Measurements from ENCODE around the gene C14orf119. TPM values are rescaled to one million over a fixed set of nuclear protein-coding genes. Genes with fewer than 3 reads are reported as not detected.

The C14orf119 gene
- total RNA-seq, 1 experiment from 2014 or later = 65.1 TPM

- Mint-ChIP-seq H3K36me3 (ENCODE audit: insufficient read depth in 1 of 3, low read depth in 3 of 3) (peaks cover 10 to 38% (median 21%) of the 10 kb centered on the region in 3 experiments), H3K27me3 (ENCODE audit: low read depth) (peaks cover 8% of the 10 kb centered on the region), H3K4me1 (peaks cover 16 to 19% of the 10 kb centered on the region in 2 experiments), H3K27ac (no peak overlapping the region), H3K4me3 (no peak overlapping the region), H3K9me3 (no peaks in the 10 kb centered on the region)
- Histone ChIP-seq H2BK5ac (ENCODE audit: insufficient read length, low read length) (no peak overlapping the region), H3K23me2 (ENCODE audit: insufficient read length, low read depth, low read length, poor library complexity, severe bottlenecking) (peaks cover 15% of the 10 kb centered on the region), H3K79me2 (ENCODE audit: insufficient read depth, low read length) (no peaks in the 10 kb centered on the region), H3K27ac (ENCODE audit: insufficient read length, low read depth, low read length) (no peak overlapping the region), H3K9ac (ENCODE audit: extremely low read depth, insufficient read length, low read length) (no peak overlapping the region), H4K20me1 (ENCODE audit: control insufficient read depth, insufficient read depth, insufficient read length) (no peaks in the 10 kb centered on the region), H2AK5ac (ENCODE audit: insufficient read length, low read length) (no peak overlapping the region), H3T11ph (ENCODE audit: low read length) (no peak overlapping the region), H2BK12ac (ENCODE audit: insufficient read length, low read depth, low read length) (no peak overlapping the region), H3K4me2 (ENCODE audit: insufficient read depth, insufficient read length, low read length) (no peak overlapping the region), H4K91ac (ENCODE audit: insufficient read length, low read depth, low read length) (no peak overlapping the region), H4K8ac (replicated peaks; ENCODE audit: insufficient read length, low read depth, low read length) (no peak overlapping the region), H3K56ac (ENCODE audit: insufficient read length, low read depth, low read length) (no peak overlapping the region), H3K14ac (ENCODE audit: insufficient read depth, low read length) (no peak overlapping the region), H3K23ac (ENCODE audit: insufficient read length, low read depth, low read length) (no peak overlapping the region), H2BK120ac (ENCODE audit: low read depth, low read length, poor library complexity, severe bottlenecking) (no peak overlapping the region), H3K4me1 (ENCODE audit: insufficient read depth, low read length) (no peaks in the 10 kb centered on the region; the same call in 1 of the 2 replicates), H2AFZ (ENCODE audit: low read length) (no peak overlapping the region), H3K79me1 (ENCODE audit: insufficient read depth, low read depth, low read length, poor library complexity, severe bottlenecking) (no peaks in the 10 kb centered on the region), H3K18ac (ENCODE audit: insufficient read length, low read depth, low read length) (no peak overlapping the region), H3K4ac (ENCODE audit: low read depth, low read length) (no peak overlapping the region), H2BK15ac (ENCODE audit: low read depth, low read length) (no peak overlapping the region), H3K9me3 (ENCODE audit: control insufficient read depth, low read depth, low read length) (no peaks in the 10 kb centered on the region), H2BK20ac (ENCODE audit: low read depth, low read length, poor library complexity, severe bottlenecking) (no peak overlapping the region), H3K27me3 (ENCODE audit: insufficient read depth, low read length) (no peaks in the 10 kb centered on the region), H4K5ac (ENCODE audit: insufficient read length, low read depth, low read length) (no peak overlapping the region)
- no peak for DNase-seq
- no CpG with 5 or more reads among the region's 10 CpGs for WGBS (ENCODE audit: extremely low coverage, insufficient read length, low lambda C conversion rate)
- TF ChIP-seq CTCF (conservative IDR thresholded peaks at IDR 0.05) = no peak
Observed at GRCh38 chr14:23053426-23053825, 41.9 kb upstream of the C14orf119 start.

Data from H9 (cell line).